Subcutaneous abdominal adipose tissue (tissue), 5 donors: ENCODE results near the gene NCCRP1.

ENCODE experiments used
- H3K27ac ChIP-seq: one replicate; pipeline ENCODE4 v1.7.0; 2013; ENCODE audit warnings: low read depth, mild to moderate bottlenecking, inconsistent platforms, low read length, moderate library complexity
- H3K27me3 ChIP-seq, 5 donors: one replicate each; pipeline ENCODE4 v1.7.0; 2013; ENCODE audit warnings: low read length in 5 of 5, inconsistent platforms in 1 of 5; ENCODE audit not compliant: control insufficient read depth in 5 of 5, insufficient read depth in 4 of 5
- H3K36me3 ChIP-seq, 5 donors: one replicate each; pipeline ENCODE4 v1.7.0; 2013; ENCODE audit warnings: low read length in 5 of 5; ENCODE audit not compliant: control insufficient read depth in 5 of 5, insufficient read depth in 5 of 5
- H3K4me1 ChIP-seq, 5 donors: one replicate each; pipeline ENCODE4 v1.7.0; 2013; ENCODE audit warnings: low read length in 5 of 5, mild to moderate bottlenecking in 3 of 5, moderate library complexity in 1 of 5; ENCODE audit not compliant: control insufficient read depth in 5 of 5, insufficient read depth in 5 of 5
- H3K4me3 ChIP-seq, 5 donors: one replicate each; pipeline ENCODE4 v1.7.0; 2013; ENCODE audit warnings: low read length in 5 of 5, low read depth in 1 of 5
- H3K9ac ChIP-seq, 5 donors: one replicate each; pipeline ENCODE4 v1.7.0; 2013; ENCODE audit warnings: low read length in 5 of 5, mild to moderate bottlenecking in 4 of 5, moderate library complexity in 3 of 5
- H3K9me3 ChIP-seq, 5 donors: one replicate each; pipeline ENCODE4 v1.7.0; 2013; ENCODE audit warnings: low read length in 5 of 5; ENCODE audit not compliant: control insufficient read depth in 5 of 5
- donor health status: healthy.
- donor health status: healthy.
- donor health status: healthy.
- donor health status: healthy.
- donor health status: healthy.

The NCCRP1 gene

DNA sequence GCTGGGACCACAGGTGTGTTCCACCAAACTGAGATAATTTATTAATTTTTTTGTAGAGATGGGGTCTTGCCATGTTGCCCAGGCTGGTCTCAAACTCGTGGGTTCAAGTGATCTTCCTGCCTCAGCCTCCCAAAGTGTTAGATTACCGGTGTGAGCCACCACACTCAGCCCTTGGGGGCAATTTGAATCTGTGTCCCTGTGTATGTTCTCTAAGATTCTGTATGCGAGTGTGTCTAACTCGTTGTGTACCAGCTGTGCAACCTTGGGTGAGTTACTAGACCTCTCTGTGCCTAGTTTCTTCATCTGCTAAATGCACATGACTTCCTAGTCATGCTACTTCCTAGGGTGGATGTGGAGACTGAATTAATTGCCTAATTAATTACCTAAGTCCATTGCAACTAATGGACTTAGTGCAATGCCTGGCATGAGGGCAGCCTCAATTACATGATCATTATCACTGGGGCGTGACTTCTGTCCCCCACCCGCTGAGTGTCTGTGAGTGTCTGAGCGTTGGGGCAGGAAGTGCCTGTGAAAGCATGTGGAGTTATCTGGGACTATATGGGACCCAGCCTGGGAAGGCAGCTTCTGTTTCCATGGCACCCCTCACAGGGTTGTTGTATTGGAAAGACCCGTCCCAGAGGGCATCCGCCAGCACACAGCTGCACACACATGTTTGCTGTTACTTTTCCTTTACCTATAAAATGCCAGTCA, 1.8 kb upstream of the NCCRP1 start:
- no peaks in the 10 kb centered on the region for H3K36me3 ChIP-seq
- H3K27ac ChIP-seq = no peak overlapping the region
- H3K27me3 ChIP-seq = peaks cover 24 to 47% (median 43%) of the 10 kb centered on the region in 5 donors
- H3K9ac ChIP-seq = no peak overlapping the region
- H3K9me3 ChIP-seq = no peaks in the 10 kb centered on the region
- H3K4me1 ChIP-seq = peaks cover 0 to 11% (median 3%) of the 10 kb centered on the region in 5 donors
- no peak overlapping the region for H3K4me3 ChIP-seq

DNA sequence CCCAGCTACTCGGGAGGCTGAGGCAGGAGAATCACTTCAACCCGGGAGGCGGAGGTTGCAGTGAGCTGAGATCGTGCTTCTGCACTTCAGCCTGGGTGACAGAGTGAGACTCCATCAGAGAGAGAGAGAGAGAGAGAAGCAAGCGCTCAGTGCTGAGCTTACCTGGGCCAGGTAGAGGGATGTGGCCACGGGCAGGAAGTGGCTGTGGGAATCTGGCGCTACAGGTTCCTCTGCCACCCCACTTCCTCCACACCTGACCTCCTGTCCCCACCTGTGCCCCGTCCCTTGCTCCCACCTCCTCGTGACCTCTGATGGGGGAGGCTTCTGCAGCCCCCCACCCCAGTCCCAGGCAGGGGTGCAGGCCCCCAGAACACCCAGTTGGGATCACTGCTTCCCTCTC, 1.0 kb upstream of the NCCRP1 start:
- no peak overlapping the region for H3K27ac ChIP-seq
- H3K9ac ChIP-seq = no peak overlapping the region
- H3K9me3 ChIP-seq = no peaks in the 10 kb centered on the region
- H3K4me1 ChIP-seq = peaks cover 0 to 11% (median 3%) of the 10 kb centered on the region in 5 donors
- H3K4me3 ChIP-seq = no peak overlapping the region
- peaks cover 29 to 54% (median 48%) of the 10 kb centered on the region in 5 donors for H3K27me3 ChIP-seq
- H3K36me3 ChIP-seq = no peaks in the 10 kb centered on the region

DNA sequence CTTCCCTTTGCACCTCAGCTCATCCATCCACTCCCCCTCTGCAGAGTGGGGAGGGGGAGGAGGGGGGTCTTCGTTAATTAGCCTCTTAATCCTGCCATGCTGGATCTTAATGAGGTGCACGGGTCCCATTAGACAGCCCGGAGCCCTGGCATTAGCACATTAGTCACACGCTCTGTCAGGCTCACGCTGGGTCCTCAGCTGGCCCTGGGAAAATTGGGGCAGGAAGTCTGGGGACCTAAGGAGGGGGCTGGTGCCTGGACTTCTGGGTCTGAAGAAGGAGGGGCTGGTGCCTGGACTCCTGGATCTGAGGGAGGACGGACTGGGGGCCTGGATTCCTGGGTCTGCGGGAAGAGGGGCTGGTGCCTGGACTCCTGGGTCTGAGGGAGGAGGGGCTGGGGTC, 444 bp upstream of the NCCRP1 start:
- Histone ChIP-seq H3K36me3 (no peaks in the 10 kb centered on the region), H3K9ac (no peak overlapping the region), H3K4me3 (no peak overlapping the region), H3K27me3 (peaks cover 32 to 58% (median 52%) of the 10 kb centered on the region in 5 donors), H3K4me1 (peaks cover 0 to 11% (median 3%) of the 10 kb centered on the region in 5 donors), H3K9me3 (no peaks in the 10 kb centered on the region), H3K27ac (no peak overlapping the region)

DNA sequence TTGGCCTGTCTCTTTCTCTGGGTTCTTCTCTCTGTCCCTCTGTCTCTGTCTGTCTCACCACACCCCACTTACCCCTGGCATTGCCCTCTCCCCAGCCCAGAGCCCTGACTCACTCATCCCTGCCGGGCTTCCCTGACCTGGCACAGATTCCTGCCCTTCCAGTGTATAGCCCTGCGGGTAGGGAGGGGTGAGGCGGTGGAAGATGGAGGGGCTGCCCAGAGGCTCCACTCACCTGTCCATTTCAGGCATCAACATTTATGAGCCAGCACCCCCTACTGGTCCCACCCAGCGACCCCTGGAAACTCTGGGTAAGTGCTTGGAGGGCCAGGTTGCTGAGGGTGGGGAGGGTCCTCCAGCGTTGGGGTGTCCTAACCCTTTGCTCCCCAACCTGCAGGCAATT, 1.0 kb downstream of the NCCRP1 start:
- no peaks in the 10 kb centered on the region for H3K36me3 ChIP-seq
- H3K9me3 ChIP-seq = no peaks in the 10 kb centered on the region
- no peak overlapping the region for H3K9ac ChIP-seq
- H3K27ac ChIP-seq = no peak overlapping the region
- no peak overlapping the region for H3K4me3 ChIP-seq
- peaks cover 32 to 65% (median 61%) of the 10 kb centered on the region in 5 donors for H3K27me3 ChIP-seq
- peaks cover 0 to 11% (median 3%) of the 10 kb centered on the region in 5 donors for H3K4me1 ChIP-seq

DNA sequence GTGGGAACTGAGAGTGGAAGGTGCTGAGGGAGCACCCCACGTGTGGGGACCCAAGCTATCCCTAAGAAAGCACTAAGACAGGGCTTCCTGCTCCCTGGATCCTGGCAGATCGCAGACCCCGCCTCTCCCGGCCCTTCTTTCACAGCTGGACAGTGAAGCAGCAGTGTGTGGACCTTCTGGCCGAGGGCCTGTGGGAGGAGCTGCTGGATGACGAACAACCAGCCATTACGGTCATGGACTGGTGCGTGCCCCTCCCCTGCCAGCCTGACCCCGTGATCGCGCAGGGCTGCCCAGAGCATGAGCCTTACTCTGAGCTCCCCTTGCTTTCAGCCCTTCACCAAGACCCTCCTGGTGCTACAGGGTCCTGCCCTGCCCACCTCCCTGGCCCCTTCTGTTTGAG, 2.3 kb downstream of the NCCRP1 start:
- peaks cover 36 to 75% (median 73%) of the 10 kb centered on the region in 5 donors for H3K27me3 ChIP-seq
- no peaks in the 10 kb centered on the region for H3K9me3 ChIP-seq
- peaks cover 0 to 11% (median 3%) of the 10 kb centered on the region in 5 donors for H3K4me1 ChIP-seq
- no peaks in the 10 kb centered on the region for H3K36me3 ChIP-seq
- H3K9ac ChIP-seq = no peak overlapping the region
- H3K4me3 ChIP-seq = no peak overlapping the region
- no peak overlapping the region for H3K27ac ChIP-seq

DNA sequence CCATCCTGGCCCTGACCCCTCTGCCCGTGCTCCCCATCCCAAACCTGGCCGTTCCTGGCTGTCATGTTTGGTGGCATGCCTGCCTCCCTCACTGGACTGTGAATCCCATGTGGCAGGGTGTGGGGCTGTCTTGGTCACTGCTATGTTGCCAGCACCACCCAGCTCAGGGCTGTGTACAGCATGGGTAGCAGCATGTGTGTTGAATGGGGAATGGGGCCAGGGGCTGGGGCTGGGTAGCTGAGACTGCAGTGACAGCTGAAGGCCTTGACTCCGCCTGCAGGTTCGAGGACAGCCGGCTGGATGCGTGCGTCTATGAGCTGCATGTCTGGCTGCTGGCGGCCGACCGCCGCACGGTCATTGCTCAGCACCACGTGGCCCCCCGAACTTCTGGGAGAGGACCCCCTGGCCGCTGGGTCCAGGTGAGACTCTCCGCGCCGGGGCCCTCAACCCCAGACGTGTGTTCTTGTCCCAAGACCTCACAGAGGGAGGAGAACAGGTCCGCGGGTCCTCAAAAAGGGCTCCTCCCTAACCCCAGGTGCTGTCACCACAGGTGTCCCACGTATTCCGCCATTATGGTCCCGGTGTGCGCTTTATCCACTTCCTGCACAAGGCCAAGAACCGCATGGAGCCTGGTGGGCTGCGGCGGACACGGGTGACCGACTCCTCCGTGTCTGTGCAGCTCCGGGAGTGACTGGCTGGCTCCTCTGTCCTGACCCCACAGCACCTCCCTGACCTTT, 3.5 kb downstream of the NCCRP1 start:
- Histone ChIP-seq H3K27ac (no peak overlapping the region), H3K9me3 (no peaks in the 10 kb centered on the region), H3K4me3 (no peak overlapping the region), H3K36me3 (no peaks in the 10 kb centered on the region), H3K27me3 (peaks cover 33 to 79% (median 73%) of the 10 kb centered on the region in 5 donors), H3K9ac (no peak overlapping the region), H3K4me1 (peaks cover 0 to 11% (median 3%) of the 10 kb centered on the region in 5 donors)

DNA sequence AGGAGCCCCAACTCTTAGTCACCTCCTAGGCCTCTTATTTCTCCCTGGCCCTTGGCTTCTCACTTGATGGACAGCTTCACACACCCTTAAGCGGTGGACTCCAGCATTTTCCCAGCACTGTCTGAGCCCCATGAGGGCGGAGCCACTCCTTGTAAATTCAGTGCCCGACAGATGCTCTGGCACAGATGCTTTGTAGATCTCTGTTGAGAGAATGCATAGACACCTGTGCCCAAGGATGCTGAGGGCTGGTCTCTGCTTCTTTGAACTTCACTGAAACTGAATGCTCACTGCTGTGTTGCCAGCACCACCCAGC, 4.0 kb downstream of the NCCRP1 start:
- no peaks in the 10 kb centered on the region for H3K36me3 ChIP-seq
- no peak overlapping the region for H3K9ac ChIP-seq
- no peaks in the 10 kb centered on the region for H3K9me3 ChIP-seq
- H3K4me3 ChIP-seq = no peak overlapping the region
- H3K27ac ChIP-seq = no peak overlapping the region
- H3K4me1 ChIP-seq = peaks cover 0 to 11% (median 3%) of the 10 kb centered on the region in 5 donors
- H3K27me3 ChIP-seq = peaks cover 31 to 74% (median 68%) of the 10 kb centered on the region in 5 donors

DNA sequence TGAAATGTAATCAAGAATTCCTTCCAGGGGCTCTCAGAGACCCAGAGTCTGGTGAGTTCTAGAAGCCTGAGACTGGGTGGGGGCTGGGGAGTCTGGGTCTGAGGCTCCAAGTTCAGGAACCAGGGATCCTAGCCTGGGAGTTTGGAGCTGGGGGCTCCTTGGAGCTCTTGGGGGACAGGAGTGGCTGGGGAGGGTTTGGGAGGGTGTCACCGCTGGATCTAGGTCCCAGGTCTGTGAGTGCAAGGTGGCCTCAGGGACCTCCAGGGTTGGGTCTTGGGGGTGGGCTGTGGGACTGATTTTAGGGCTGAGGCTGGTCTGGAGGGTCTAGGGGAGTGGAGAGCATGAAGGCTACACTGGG, 6.2 kb downstream of the NCCRP1 start:
- Histone ChIP-seq H3K36me3 (no peaks in the 10 kb centered on the region), H3K27me3 (peaks cover 18 to 54% (median 47%) of the 10 kb centered on the region in 5 donors), H3K4me3 (no peak overlapping the region), H3K9ac (no peak overlapping the region), H3K27ac (no peak overlapping the region), H3K4me1 (no peaks in the 10 kb centered on the region), H3K9me3 (no peaks in the 10 kb centered on the region)

DNA sequence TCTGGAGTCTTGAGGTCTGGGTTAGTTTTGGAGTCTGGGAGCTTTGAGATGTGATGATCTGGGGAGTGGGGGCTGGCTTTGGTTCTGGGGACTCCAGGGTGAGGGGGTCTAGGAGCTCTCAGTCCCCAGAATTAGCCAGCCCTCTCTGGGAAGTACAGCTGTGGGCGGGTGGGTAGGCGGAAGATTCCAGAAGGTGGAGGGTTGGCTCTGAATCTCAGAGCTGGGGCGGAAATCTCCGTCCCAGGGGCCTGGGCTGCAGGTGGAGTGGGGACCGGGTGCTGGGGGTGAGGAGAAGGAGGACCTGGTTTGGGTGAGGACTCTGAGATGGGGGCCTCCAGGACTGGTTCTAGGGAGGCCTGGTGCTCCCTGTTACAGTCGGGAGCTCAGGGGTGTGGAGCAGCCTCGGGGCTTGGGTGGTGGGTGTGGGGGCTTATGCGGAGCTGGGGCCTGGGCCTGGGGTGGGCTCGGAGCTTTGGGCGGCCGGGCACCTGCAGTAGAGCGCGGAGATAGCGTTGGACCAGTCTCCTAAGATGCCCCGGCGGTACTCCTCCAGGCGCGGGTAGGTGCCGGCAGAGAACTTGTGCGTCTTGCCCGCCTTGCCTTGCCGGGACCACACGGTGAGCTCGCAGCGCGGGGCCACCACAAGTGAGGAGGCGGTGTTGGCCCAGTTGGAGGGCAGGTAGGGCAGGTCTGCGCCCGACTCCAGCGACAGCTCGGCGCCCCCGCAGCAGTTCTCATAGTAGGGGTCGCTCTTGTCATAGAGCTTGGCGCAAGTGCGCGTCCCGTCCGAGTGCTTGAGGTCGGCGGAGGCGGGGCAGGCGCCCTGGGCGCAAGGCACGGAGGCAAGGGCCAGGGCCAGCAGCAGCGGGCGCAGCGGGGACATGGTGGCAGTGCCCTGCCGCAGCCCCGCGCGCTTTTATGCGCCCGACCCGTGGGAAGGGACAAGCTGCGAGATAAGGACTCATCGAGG, 6.9 kb downstream of the NCCRP1 start, which contains the start of gene SYCN:
Gene SYCN (minus strand): TSS at position 892 of the 970 bp plus-strand sequence. CDS start 9 bp downstream, at position 883.
- Histone ChIP-seq H3K9me3 (no peaks in the 10 kb centered on the region), H3K4me3 (no peak within 1 kb of the TSS), H3K27me3 (peaks cover 18 to 53% (median 48%) of the 10 kb centered on the region in 5 donors), H3K36me3 (no peaks in the 10 kb centered on the region), H3K9ac (no peak within 1 kb of the TSS), H3K27ac (no peak within 1 kb of the TSS), H3K4me1 (no peaks in the 10 kb centered on the region)
